ENCODE measurements around the gene EIF4E1B.

Gene EIF4E1B

GRCh38 chr5:176653401-176654385 is 23.2 kb downstream of the EIF4E1B start:
- Histone ChIP-seq H3K4me1 (ENCODE audit: control insufficient read depth in 1 of 2, insufficient read depth in 2 of 2, low read length in 2 of 2) (peaks cover 10 to 19% of the 10 kb centered on the region in 2 donors), H3K4me3 (ENCODE audit: low read depth in 1 of 2, low read length in 2 of 2) (no peak overlapping the region), H3K9me3 (ENCODE audit: control insufficient read depth in 1 of 2, low read length in 2 of 2) (no peaks in the 10 kb centered on the region), H3K9ac (ENCODE audit: low read depth in 1 of 2, low read length in 2 of 2) (no peak overlapping the region), H3K27me3 (ENCODE audit: control insufficient read depth in 1 of 2, insufficient read depth in 2 of 2, low read length in 2 of 2) (no peaks in the 10 kb centered on the region), H3K27ac (ENCODE audit: low read depth, low read length) (no peak overlapping the region), H3K36me3 (ENCODE audit: control insufficient read depth in 1 of 2, insufficient read depth in 2 of 2, low read length in 2 of 2) (peaks cover 10 to 37% of the 10 kb centered on the region in 2 donors)

DNA sequence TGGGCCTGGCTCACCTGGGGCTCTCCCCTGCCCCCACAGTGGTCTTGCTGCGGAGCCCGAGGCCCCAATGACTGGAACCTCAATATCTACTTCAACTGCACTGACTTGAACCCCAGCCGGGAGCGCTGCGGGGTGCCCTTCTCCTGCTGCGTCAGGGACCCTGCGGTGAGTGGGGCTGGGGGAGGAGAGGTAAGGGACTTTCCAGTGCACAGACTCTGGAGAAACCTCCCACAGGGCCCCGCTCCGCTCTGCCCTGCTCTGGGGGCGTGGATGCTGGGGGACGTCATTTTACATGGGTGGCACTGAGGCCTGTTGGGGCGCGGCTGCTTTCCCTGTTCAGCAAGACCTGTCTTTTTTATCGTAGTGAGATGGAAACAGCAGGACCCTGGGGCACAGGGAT is 24.4 kb downstream of the EIF4E1B start:
- H3K9ac ChIP-seq (ENCODE audit: low read depth in 1 of 2, low read length in 2 of 2), result no peak overlapping the region
- H3K4me3 ChIP-seq (ENCODE audit: low read depth in 1 of 2, low read length in 2 of 2), result no peak overlapping the region
- H3K27ac ChIP-seq (ENCODE audit: low read depth, low read length), result no peak overlapping the region
- no peaks in the 10 kb centered on the region for H3K27me3 ChIP-seq (ENCODE audit: control insufficient read depth in 1 of 2, insufficient read depth in 2 of 2, low read length in 2 of 2)
- peaks cover 10 to 37% of the 10 kb centered on the region in 2 donors for H3K36me3 ChIP-seq (ENCODE audit: control insufficient read depth in 1 of 2, insufficient read depth in 2 of 2, low read length in 2 of 2)
- peaks cover 15 to 21% of the 10 kb centered on the region in 2 donors for H3K4me1 ChIP-seq (ENCODE audit: control insufficient read depth in 1 of 2, insufficient read depth in 2 of 2, low read length in 2 of 2)
- H3K9me3 ChIP-seq (ENCODE audit: control insufficient read depth in 1 of 2, low read length in 2 of 2), result no peaks in the 10 kb centered on the region

GRCh38 chr5:176656467-176656990 is 26.1 kb downstream of the EIF4E1B start:
- H3K9me3 ChIP-seq (ENCODE audit: control insufficient read depth in 1 of 2, low read length in 2 of 2), result no peaks in the 10 kb centered on the region
- no peak overlapping the region for H3K4me3 ChIP-seq (ENCODE audit: low read depth in 1 of 2, low read length in 2 of 2)
- H3K27ac ChIP-seq (ENCODE audit: low read depth, low read length), result no peak overlapping the region
- peaks cover 15 to 29% of the 10 kb centered on the region in 2 donors for H3K4me1 ChIP-seq (ENCODE audit: control insufficient read depth in 1 of 2, insufficient read depth in 2 of 2, low read length in 2 of 2)
- no peaks in the 10 kb centered on the region for H3K27me3 ChIP-seq (ENCODE audit: control insufficient read depth in 1 of 2, insufficient read depth in 2 of 2, low read length in 2 of 2)
- H3K36me3 ChIP-seq (ENCODE audit: control insufficient read depth in 1 of 2, insufficient read depth in 2 of 2, low read length in 2 of 2), result peaks cover 10 to 37% of the 10 kb centered on the region in 2 donors
- H3K9ac ChIP-seq (ENCODE audit: low read depth in 1 of 2, low read length in 2 of 2), result no peak overlapping the region

DNA sequence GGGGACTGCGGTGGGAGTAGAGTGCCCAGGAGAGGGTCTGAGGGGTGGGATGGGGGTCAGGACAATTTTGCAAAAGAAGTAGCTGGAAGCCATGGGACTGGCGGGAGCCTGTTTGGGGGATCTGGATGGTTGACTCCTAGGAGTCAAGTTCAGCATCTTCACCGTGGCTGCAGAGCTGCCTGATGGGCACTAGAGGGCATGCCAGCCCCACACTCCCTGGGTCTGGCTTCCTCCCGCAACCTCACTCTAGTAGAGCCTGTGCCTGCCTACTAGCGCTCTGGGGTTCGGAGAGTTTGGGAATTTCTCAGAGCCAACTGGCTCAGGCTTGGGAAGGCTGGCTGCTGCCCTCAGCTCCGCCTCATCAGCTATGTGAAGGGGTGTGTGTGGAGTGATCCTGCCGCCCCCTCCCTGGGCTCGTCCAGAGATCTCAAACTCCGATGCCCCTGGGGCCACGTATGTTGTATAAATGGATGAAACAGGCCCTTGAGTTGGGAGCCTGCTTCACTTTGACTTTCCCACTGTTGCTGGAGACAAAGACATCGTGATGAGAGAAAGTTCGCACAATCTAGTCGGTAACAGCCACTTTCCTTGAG is 27.6 kb downstream of the EIF4E1B start:
- H3K36me3 ChIP-seq (ENCODE audit: control insufficient read depth in 1 of 2, insufficient read depth in 2 of 2, low read length in 2 of 2), result peaks cover 7 to 31% of the 10 kb centered on the region in 2 donors
- H3K9me3 ChIP-seq (ENCODE audit: control insufficient read depth in 1 of 2, low read length in 2 of 2), result no peaks in the 10 kb centered on the region
- peaks cover 15 to 29% of the 10 kb centered on the region in 2 donors for H3K4me1 ChIP-seq (ENCODE audit: control insufficient read depth in 1 of 2, insufficient read depth in 2 of 2, low read length in 2 of 2)
- H3K27me3 ChIP-seq (ENCODE audit: control insufficient read depth in 1 of 2, insufficient read depth in 2 of 2, low read length in 2 of 2), result no peaks in the 10 kb centered on the region
- peak overlapping the region in 1 of 2 donors; percentile 10 for H3K9ac ChIP-seq (ENCODE audit: low read depth in 1 of 2, low read length in 2 of 2)
- H3K27ac ChIP-seq (ENCODE audit: low read depth, low read length), result no peak overlapping the region
- peak overlapping the region; percentile 56 to 63 for H3K4me3 ChIP-seq (ENCODE audit: low read depth in 1 of 2, low read length in 2 of 2)

DNA sequence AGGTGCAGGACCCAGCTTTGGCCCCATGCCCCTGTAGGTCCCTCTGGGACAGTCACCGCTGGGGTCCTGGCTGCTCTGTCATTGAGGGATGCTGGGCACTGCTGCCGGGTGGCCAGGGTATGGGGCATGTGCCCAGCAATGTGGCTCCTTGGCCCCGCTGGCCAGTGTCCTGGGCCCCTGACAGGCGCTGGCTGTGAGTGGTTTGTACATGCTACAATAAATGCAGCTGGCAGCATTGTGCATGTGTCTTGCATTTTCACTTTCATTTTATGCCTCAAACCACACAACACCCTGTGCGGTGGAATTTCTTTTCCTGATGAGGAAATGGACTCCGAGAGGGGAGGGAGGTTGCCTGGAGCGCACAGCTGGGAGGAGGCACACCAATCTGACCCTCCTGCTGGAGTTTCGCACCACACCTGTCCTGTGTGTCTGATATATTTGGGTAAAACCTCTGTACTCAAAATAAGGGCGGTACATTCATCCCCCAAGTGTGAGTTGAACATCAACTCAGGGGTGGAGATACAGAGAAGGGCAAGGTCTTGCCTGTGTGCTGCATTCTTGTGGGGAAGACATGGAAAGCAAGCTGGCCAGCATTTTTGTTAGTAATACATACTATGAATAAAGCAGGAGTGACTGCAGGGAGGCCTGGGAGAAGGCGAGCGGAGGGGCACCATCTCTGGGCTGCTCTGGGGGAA is 28.5 kb downstream of the EIF4E1B start:
- peaks cover 15 to 25% of the 10 kb centered on the region in 2 donors for H3K4me1 ChIP-seq (ENCODE audit: control insufficient read depth in 1 of 2, insufficient read depth in 2 of 2, low read length in 2 of 2)
- peaks cover 0 to 24% of the 10 kb centered on the region in 2 donors for H3K36me3 ChIP-seq (ENCODE audit: control insufficient read depth in 1 of 2, insufficient read depth in 2 of 2, low read length in 2 of 2)
- no peak overlapping the region for H3K27ac ChIP-seq (ENCODE audit: low read depth, low read length)
- H3K27me3 ChIP-seq (ENCODE audit: control insufficient read depth in 1 of 2, insufficient read depth in 2 of 2, low read length in 2 of 2), result peaks cover 5% of the 10 kb centered on the region in 2 donors
- H3K9me3 ChIP-seq (ENCODE audit: control insufficient read depth in 1 of 2, low read length in 2 of 2), result no peaks in the 10 kb centered on the region
- peak overlapping the region; percentile 56 to 63 for H3K4me3 ChIP-seq (ENCODE audit: low read depth in 1 of 2, low read length in 2 of 2)
- peak overlapping the region in 1 of 2 donors; percentile 38 for H3K9ac ChIP-seq (ENCODE audit: low read depth in 1 of 2, low read length in 2 of 2)

- H3K4me1 ChIP-seq (ENCODE audit: control insufficient read depth in 1 of 2, insufficient read depth in 2 of 2, low read length in 2 of 2), result peaks cover 15 to 25% of the 10 kb centered on the region in 2 donors
- H3K27ac ChIP-seq (ENCODE audit: low read depth, low read length), result no peak overlapping the region
- H3K9me3 ChIP-seq (ENCODE audit: control insufficient read depth in 1 of 2, low read length in 2 of 2), result no peaks in the 10 kb centered on the region
- H3K27me3 ChIP-seq (ENCODE audit: control insufficient read depth in 1 of 2, insufficient read depth in 2 of 2, low read length in 2 of 2), result peaks cover 5 to 7% of the 10 kb centered on the region in 2 donors
- no peak overlapping the region for H3K9ac ChIP-seq (ENCODE audit: low read depth in 1 of 2, low read length in 2 of 2)
- H3K36me3 ChIP-seq (ENCODE audit: control insufficient read depth in 1 of 2, insufficient read depth in 2 of 2, low read length in 2 of 2), result peaks cover 0 to 21% of the 10 kb centered on the region in 2 donors
- no peak overlapping the region for H3K4me3 ChIP-seq (ENCODE audit: low read depth in 1 of 2, low read length in 2 of 2)
These were observed 29.0 kb downstream of the EIF4E1B start for GRCh38 chr5:176659512-176659839.

GRCh38 chr5:176659860-176660461 is 29.5 kb downstream of the EIF4E1B start:
- peaks cover 5 to 7% of the 10 kb centered on the region in 2 donors for H3K27me3 ChIP-seq (ENCODE audit: control insufficient read depth in 1 of 2, insufficient read depth in 2 of 2, low read length in 2 of 2)
- H3K9me3 ChIP-seq (ENCODE audit: control insufficient read depth in 1 of 2, low read length in 2 of 2), result no peaks in the 10 kb centered on the region
- H3K27ac ChIP-seq (ENCODE audit: low read depth, low read length), result no peak overlapping the region
- H3K36me3 ChIP-seq (ENCODE audit: control insufficient read depth in 1 of 2, insufficient read depth in 2 of 2, low read length in 2 of 2), result peaks cover 0 to 18% of the 10 kb centered on the region in 2 donors
- H3K9ac ChIP-seq (ENCODE audit: low read depth in 1 of 2, low read length in 2 of 2), result no peak overlapping the region
- H3K4me1 ChIP-seq (ENCODE audit: control insufficient read depth in 1 of 2, insufficient read depth in 2 of 2, low read length in 2 of 2), result peaks cover 15 to 25% of the 10 kb centered on the region in 2 donors
- H3K4me3 ChIP-seq (ENCODE audit: low read depth in 1 of 2, low read length in 2 of 2), result no peak overlapping the region

- Histone ChIP-seq H3K27me3 (ENCODE audit: control insufficient read depth in 1 of 2, insufficient read depth in 2 of 2, low read length in 2 of 2) (peaks cover 5 to 11% of the 10 kb centered on the region in 2 donors), H3K9ac (ENCODE audit: low read depth in 1 of 2, low read length in 2 of 2) (no peak overlapping the region), H3K4me1 (ENCODE audit: control insufficient read depth in 1 of 2, insufficient read depth in 2 of 2, low read length in 2 of 2) (peaks cover 15 to 25% of the 10 kb centered on the region in 2 donors), H3K4me3 (ENCODE audit: low read depth in 1 of 2, low read length in 2 of 2) (no peak overlapping the region), H3K9me3 (ENCODE audit: control insufficient read depth in 1 of 2, low read length in 2 of 2) (no peaks in the 10 kb centered on the region), H3K27ac (ENCODE audit: low read depth, low read length) (no peak overlapping the region), H3K36me3 (ENCODE audit: control insufficient read depth in 1 of 2, insufficient read depth in 2 of 2, low read length in 2 of 2) (peaks cover 0 to 14% of the 10 kb centered on the region in 2 donors)
These were observed 30.0 kb downstream of the EIF4E1B start for GRCh38 chr5:176660530-176660859.

- H3K27me3 ChIP-seq (ENCODE audit: control insufficient read depth in 1 of 2, insufficient read depth in 2 of 2, low read length in 2 of 2), result peaks cover 5 to 11% of the 10 kb centered on the region in 2 donors
- H3K4me3 ChIP-seq (ENCODE audit: low read depth in 1 of 2, low read length in 2 of 2), result no peak overlapping the region
- H3K4me1 ChIP-seq (ENCODE audit: control insufficient read depth in 1 of 2, insufficient read depth in 2 of 2, low read length in 2 of 2), result peaks cover 15 to 25% of the 10 kb centered on the region in 2 donors
- no peak overlapping the region for H3K27ac ChIP-seq (ENCODE audit: low read depth, low read length)
- H3K9ac ChIP-seq (ENCODE audit: low read depth in 1 of 2, low read length in 2 of 2), result no peak overlapping the region
- no peaks in the 10 kb centered on the region for H3K9me3 ChIP-seq (ENCODE audit: control insufficient read depth in 1 of 2, low read length in 2 of 2)
- H3K36me3 ChIP-seq (ENCODE audit: control insufficient read depth in 1 of 2, insufficient read depth in 2 of 2, low read length in 2 of 2), result peaks cover 0 to 10% of the 10 kb centered on the region in 2 donors
These were observed 30.6 kb downstream of the EIF4E1B start for GRCh38 chr5:176660860-176661641.
